Vagina (tissue), 2 donors: ENCODE results near the gene NUDT17. TPM values are rescaled to one million over a fixed set of nuclear protein-coding genes. Genes with fewer than 3 reads are reported as not detected.

Source experiments
- DNase-seq, 2 donors: peaks; one replicate each; pipeline ENCODE4 v3.0.0-alpha.2; 2017; ENCODE audit errors: extremely low spot score in 2 of 2
- H3K27ac ChIP-seq: fragments of 200-600 bp; sonication (generic); one replicate; pipeline ENCODE4 v1.5.1; 2019
- H3K27me3 ChIP-seq: fragments of 200-600 bp; sonication (generic); one replicate; pipeline ENCODE4 v1.5.1; 2019
- H3K36me3 ChIP-seq, 2 donors: fragments of 200-600 bp; sonication (generic); one replicate each; pipeline ENCODE4 v1.5.1; 2017 to 2019
- H3K4me1 ChIP-seq: fragments of 200-600 bp; sonication (generic); one replicate; pipeline ENCODE4 v1.5.1; 2019
- H3K4me3 ChIP-seq, 2 donors: fragments of 200-600 bp; sonication (generic); 1 replicate in 1 of 2; 2 replicates in 1 of 2; pipeline ENCODE4 v1.5.1; 2016 to 2019
- H3K9me3 ChIP-seq: fragments of 200-600 bp; sonication (generic); one replicate; pipeline ENCODE4 v1.5.1; 2019
- POLR2A ChIP-seq, 2 donors: fragments of 450-650 bp; IDR thresholded peaks; one replicate each; pipeline ENCODE4 v1.6.1; 2017; ENCODE audit warnings: antibody characterized with exemption in 2 of 2, mild to moderate bottlenecking in 2 of 2, moderate library complexity in 2 of 2
- POLR2AphosphoS5 ChIP-seq, 2 donors: sonication (generic); formaldehyde crosslinking; IDR thresholded peaks; one replicate each; pipeline ENCODE4 v1.9.0; 2017; ENCODE audit warnings: antibody characterized with exemption in 2 of 2, mild to moderate bottlenecking in 2 of 2, low read depth in 1 of 2; ENCODE audit not compliant: insufficient read depth in 1 of 2
- intact Hi-C: fragments of 100-400 bp; cut with DNase I; formaldehyde crosslinking; loops from one replicate; pipeline ENCODE4 v1.15.1; 2023
- total RNA-seq: library from RNA; depleted of rRNA; stranded (reverse); fragments of >200 nt; gene quantifications from one replicate; pipeline ENCODE4 v1.2.3, GENCODE V29; 2016
- TF ChIP-seq, protein P1 (sequence below), 3 experiments: fragments of 450-650 bp in 2 of 3; fragments of 200-600 bp in 1 of 3; sonication (generic) in 1 of 3; IDR thresholded peaks; one replicate each; pipeline ENCODE4 v1.5.1; 2017 to 2019; ENCODE audit warnings: antibody characterized with exemption in 3 of 3, mild to moderate bottlenecking in 2 of 3, moderate library complexity in 2 of 3

Gene NUDT17
- total RNA-seq, 1 donor from 2014 or later = 2.5 TPM

- no peak overlapping the region for H3K4me3 ChIP-seq
- no peak for DNase-seq
- TF ChIP-seq POLR2A (IDR thresholded peaks at IDR 0.05) (no peak), POLR2AphosphoS5 (IDR thresholded peaks at IDR 0.05; ENCODE audit: insufficient read depth in 1 of 2, low read depth in 1 of 2) (no peak)
- TF ChIP-seq, protein P1, sequence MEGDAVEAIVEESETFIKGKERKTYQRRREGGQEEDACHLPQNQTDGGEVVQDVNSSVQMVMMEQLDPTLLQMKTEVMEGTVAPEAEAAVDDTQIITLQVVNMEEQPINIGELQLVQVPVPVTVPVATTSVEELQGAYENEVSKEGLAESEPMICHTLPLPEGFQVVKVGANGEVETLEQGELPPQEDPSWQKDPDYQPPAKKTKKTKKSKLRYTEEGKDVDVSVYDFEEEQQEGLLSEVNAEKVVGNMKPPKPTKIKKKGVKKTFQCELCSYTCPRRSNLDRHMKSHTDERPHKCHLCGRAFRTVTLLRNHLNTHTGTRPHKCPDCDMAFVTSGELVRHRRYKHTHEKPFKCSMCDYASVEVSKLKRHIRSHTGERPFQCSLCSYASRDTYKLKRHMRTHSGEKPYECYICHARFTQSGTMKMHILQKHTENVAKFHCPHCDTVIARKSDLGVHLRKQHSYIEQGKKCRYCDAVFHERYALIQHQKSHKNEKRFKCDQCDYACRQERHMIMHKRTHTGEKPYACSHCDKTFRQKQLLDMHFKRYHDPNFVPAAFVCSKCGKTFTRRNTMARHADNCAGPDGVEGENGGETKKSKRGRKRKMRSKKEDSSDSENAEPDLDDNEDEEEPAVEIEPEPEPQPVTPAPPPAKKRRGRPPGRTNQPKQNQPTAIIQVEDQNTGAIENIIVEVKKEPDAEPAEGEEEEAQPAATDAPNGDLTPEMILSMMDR (IDR thresholded peaks at IDR 0.05) = no peak
- H3K4me1 ChIP-seq = peaks cover 5% of the 10 kb centered on the region
- H3K27ac ChIP-seq = no peak overlapping the region
- no peaks in the 10 kb centered on the region for H3K27me3 ChIP-seq
- H3K9me3 ChIP-seq = no peaks in the 10 kb centered on the region
- H3K36me3 ChIP-seq = no peaks in the 10 kb centered on the region
- intact Hi-C loops = no loop called here
Observed at GRCh38 chr1:145863282-145864018, 18.0 kb downstream of the NUDT17 start.

GRCh38 chr1:145868232-145868631 is 22.8 kb downstream of the NUDT17 start:
- H3K27me3 ChIP-seq = no peaks in the 10 kb centered on the region
- H3K36me3 ChIP-seq = no peaks in the 10 kb centered on the region
- H3K9me3 ChIP-seq = no peaks in the 10 kb centered on the region
- intact Hi-C loops = no loop called here
- DNase-seq = no peak
- no peak overlapping the region for H3K27ac ChIP-seq
- no peak for TF ChIP-seq POLR2AphosphoS5 (IDR thresholded peaks at IDR 0.05; ENCODE audit: insufficient read depth in 1 of 2, low read depth in 1 of 2)
- TF ChIP-seq POLR2A (IDR thresholded peaks at IDR 0.05) = no peak
- TF ChIP-seq, protein P1 (IDR thresholded peaks at IDR 0.05) = no peak
- H3K4me1 ChIP-seq = peaks cover 14% of the 10 kb centered on the region
- no peak overlapping the region for H3K4me3 ChIP-seq

DNA sequence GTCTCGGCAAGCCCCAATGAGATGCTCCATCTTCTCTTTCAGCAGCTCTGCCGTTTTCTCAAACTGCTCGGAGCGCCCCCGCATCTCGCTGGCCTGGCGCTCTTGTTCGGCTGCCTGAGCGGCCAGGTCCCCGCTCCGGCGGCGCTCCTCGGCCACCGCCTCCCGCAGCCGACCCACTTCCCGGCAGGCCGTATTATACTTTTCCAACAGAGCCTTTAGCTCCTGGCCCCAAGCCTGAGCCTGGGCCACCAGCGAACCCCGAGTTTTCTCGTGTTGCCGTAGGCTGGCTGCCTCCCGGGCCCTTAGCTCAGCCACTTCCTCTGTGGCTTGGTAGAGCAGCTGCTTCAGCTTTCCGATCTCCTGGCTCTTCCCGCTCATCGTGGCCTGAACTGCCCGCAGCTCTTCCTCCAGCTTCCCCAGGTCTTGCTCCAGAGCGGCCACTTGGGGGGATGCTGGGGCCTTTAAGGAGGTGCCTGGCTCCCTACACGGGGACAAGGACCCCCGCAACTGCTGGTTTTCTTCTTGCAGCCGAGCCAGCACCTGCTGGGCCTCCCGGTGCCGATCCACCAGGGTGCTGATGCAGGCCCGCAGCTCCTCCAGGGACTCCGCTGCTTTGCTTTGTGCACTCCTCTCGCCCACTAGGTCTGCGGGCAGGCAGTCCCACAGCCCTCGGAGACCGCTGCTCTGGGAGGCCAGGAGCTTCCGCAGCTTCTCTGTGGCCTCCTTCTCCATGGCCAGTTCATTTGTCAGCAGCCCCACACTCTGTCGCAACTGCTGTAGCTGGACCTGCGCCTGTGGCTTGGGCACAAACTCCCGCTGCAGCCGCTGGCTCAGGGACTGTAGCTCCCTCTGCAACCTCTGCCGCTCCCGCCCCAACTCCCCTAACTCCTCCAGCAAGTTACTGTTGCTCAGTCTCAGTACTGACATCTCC is 26.8 kb downstream of the NUDT17 start:
- Histone ChIP-seq H3K9me3 (no peaks in the 10 kb centered on the region), H3K4me3 (peak overlapping the region; percentile 50 to 61), H3K4me1 (peaks cover 17% of the 10 kb centered on the region), H3K27ac (peak overlapping the region; percentile 84), H3K27me3 (no peaks in the 10 kb centered on the region), H3K36me3 (no peaks in the 10 kb centered on the region)
- intact Hi-C loops = no loop called here
- peak in 1 of 2 donors; percentile 47 for TF ChIP-seq POLR2A (IDR thresholded peaks at IDR 0.05)
- TF ChIP-seq, protein P1 (IDR thresholded peaks at IDR 0.05) = no peak
- TF ChIP-seq POLR2AphosphoS5 (IDR thresholded peaks at IDR 0.05; ENCODE audit: insufficient read depth in 1 of 2, low read depth in 1 of 2) = peak in 1 of 2 donors; percentile 84
- peak in 1 of 2 donors; percentile 91 for DNase-seq

GRCh38 chr1:145874646-145875045 is 29.2 kb downstream of the NUDT17 start:
- Histone ChIP-seq H3K27ac (no peak overlapping the region), H3K27me3 (no peaks in the 10 kb centered on the region), H3K4me3 (no peak overlapping the region), H3K4me1 (peaks cover 17% of the 10 kb centered on the region), H3K9me3 (no peaks in the 10 kb centered on the region), H3K36me3 (no peaks in the 10 kb centered on the region)
- intact Hi-C loops = no loop called here
- no peak for DNase-seq
- TF ChIP-seq POLR2AphosphoS5 (IDR thresholded peaks at IDR 0.05; ENCODE audit: insufficient read depth in 1 of 2, low read depth in 1 of 2) = no peak
- TF ChIP-seq, protein P1 (IDR thresholded peaks at IDR 0.05) = no peak
- no peak for TF ChIP-seq POLR2A (IDR thresholded peaks at IDR 0.05)
